NCI-H2227 treated with DMSO at 0.1 percent for 48 hours (cell line): ENCODE measurements around the gene DNAJC21.

Experiments
- DNase-seq: peaks from one replicate; lab custom pipeline; 2025; lab: John Stamatoyannopoulos, UW

Gene DNAJC21

GRCh38 chr5:34982823-34983222, 53.5 kb downstream of the DNAJC21 start:
- no peak for DNase-seq

GRCh38 chr5:34986965-34987364, 57.6 kb downstream of the DNAJC21 start:
- no peak for DNase-seq

GRCh38 chr5:34991486-34992238, 62.3 kb downstream of the DNAJC21 start:
- DNase-seq = no peak

GRCh38 chr5:34993951-34994350, 64.6 kb downstream of the DNAJC21 start:
- DNase-seq = no peak

- no peak for DNase-seq
Observed at GRCh38 chr5:34996261-34996660, 66.9 kb downstream of the DNAJC21 start.

- no peak for DNase-seq
Observed at GRCh38 chr5:34998058-34998789, 68.9 kb downstream of the DNAJC21 start.

GRCh38 chr5:35001842-35002241, 72.5 kb downstream of the DNAJC21 start:
- DNase-seq = no peak

- no peak for DNase-seq
Observed at GRCh38 chr5:35002459-35002858, 73.1 kb downstream of the DNAJC21 start.

GRCh38 chr5:35003018-35003957, 73.9 kb downstream of the DNAJC21 start:
- DNase-seq = peak; percentile 55

GRCh38 chr5:35004200-35004599, 74.8 kb downstream of the DNAJC21 start:
- DNase-seq = no peak

GRCh38 chr5:35004771-35005170, 75.4 kb downstream of the DNAJC21 start:
- DNase-seq = no peak
